ENCODE results near the gene PDIA2. TPM values are rescaled to one million over a fixed set of nuclear protein-coding genes. Genes with fewer than 3 reads are reported as not detected.
"Not testable (repeated sequence)": the region's sequence is repeated elsewhere in the genome, so short reads cannot be mapped to it uniquely, and the experiment has no call there.

The PDIA2 gene
- total RNA-seq, 1 donor from 2014 or later = not detected

- TF ChIP-seq CTCF (IDR thresholded peaks at IDR 0.05) = no peak
- ATAC-seq = no peak
- intact Hi-C loops (cut with DNase I) = no loop called here
- DNase-seq = no peak
- no peak overlapping the region for H3K27ac ChIP-seq
- no peaks in the 10 kb centered on the region for H3K27me3 ChIP-seq (ENCODE audit: low read depth)
- no peaks in the 10 kb centered on the region for H3K9me3 ChIP-seq
- no peak overlapping the region for H3K4me3 ChIP-seq
- peaks cover 59% of the 10 kb centered on the region for H3K36me3 ChIP-seq
- no peaks in the 10 kb centered on the region for H3K4me1 ChIP-seq
These were observed 18.5 kb upstream of the PDIA2 start for GRCh38 chr16:264440-264951.

- ATAC-seq = peak in 1 of 2 donors; percentile 4
- Histone ChIP-seq H3K36me3 (peaks cover 53% of the 10 kb centered on the region), H3K27me3 (ENCODE audit: low read depth) (no peaks in the 10 kb centered on the region), H3K4me3 (no peak overlapping the region), H3K9me3 (no peaks in the 10 kb centered on the region), H3K4me1 (no peaks in the 10 kb centered on the region), H3K27ac (no peak overlapping the region)
- no peak for TF ChIP-seq CTCF (IDR thresholded peaks at IDR 0.05)
- intact Hi-C loops (cut with DNase I) = no loop called here
- DNase-seq = no peak
These were observed 17.9 kb upstream of the PDIA2 start for GRCh38 chr16:265002-265529.

- H3K27ac ChIP-seq = no peak overlapping the region
- no peak for ATAC-seq
- intact Hi-C loops (cut with DNase I) = no loop called here
- no peak overlapping the region for H3K4me3 ChIP-seq
- H3K4me1 ChIP-seq = no peaks in the 10 kb centered on the region
- no peaks in the 10 kb centered on the region for H3K9me3 ChIP-seq
- no peak for TF ChIP-seq CTCF (IDR thresholded peaks at IDR 0.05)
- H3K36me3 ChIP-seq = peaks cover 47% of the 10 kb centered on the region
- no peak for DNase-seq
- H3K27me3 ChIP-seq (ENCODE audit: low read depth) = no peaks in the 10 kb centered on the region
These were observed 17.3 kb upstream of the PDIA2 start for GRCh38 chr16:265711-266110.

GRCh38 chr16:266258-267164 is 16.5 kb upstream of the PDIA2 start:
- Histone ChIP-seq H3K36me3 (peaks cover 39% of the 10 kb centered on the region), H3K4me3 (no peak overlapping the region), H3K27me3 (ENCODE audit: low read depth) (no peaks in the 10 kb centered on the region), H3K27ac (no peak overlapping the region), H3K9me3 (no peaks in the 10 kb centered on the region), H3K4me1 (no peaks in the 10 kb centered on the region)
- no peak for TF ChIP-seq CTCF (IDR thresholded peaks at IDR 0.05)
- DNase-seq = no peak
- intact Hi-C loops (cut with DNase I) = no loop called here
- no peak for ATAC-seq

GRCh38 chr16:267562-267961 is 15.4 kb upstream of the PDIA2 start:
- H3K9me3 ChIP-seq; H3K4me1 ChIP-seq; H3K27ac ChIP-seq; H3K27me3 ChIP-seq (ENCODE audit: low read depth); intact Hi-C loops (cut with DNase I); ATAC-seq; H3K4me3 ChIP-seq; DNase-seq: not testable (repeated sequence)
- peaks cover 29% of the 10 kb centered on the region for H3K36me3 ChIP-seq

Data from lower lobe of right lung (tissue), 2 donors.